ENCODE data around the gene EHD4. TPM values are rescaled to one million over a fixed set of nuclear protein-coding genes. Genes with fewer than 3 reads are reported as not detected.

The EHD4 gene
- polyA plus RNA-seq, 3 donors: 12.8 to 16.0 (median 14.2) TPM

GRCh38 chr15:41874736-41875135 is 97.6 kb downstream of the EHD4 start:
- H3K27me3 ChIP-seq (ENCODE audit: control insufficient read depth in 2 of 2, insufficient read depth in 2 of 2, low read length in 2 of 2): peaks cover 0 to 3% of the 10 kb centered on the region in 2 donors
- peaks cover 6 to 10% (median 8%) of the 10 kb centered on the region in 3 donors for H3K27me3 Mint-ChIP-seq (ENCODE audit: low read depth in 3 of 3)
- 95% methylated on average over 11 of the region's 12 CpGs for WGBS (ENCODE audit: insufficient coverage)
- H3K9ac ChIP-seq (ENCODE audit: insufficient read depth, low read length, poor library complexity, severe bottlenecking): no peak overlapping the region
- no peaks in the 10 kb centered on the region for H3K36me3 ChIP-seq (replicated peaks in 1 of 2; ENCODE audit: control insufficient read depth in 1 of 2, insufficient read depth in 2 of 2, low read length in 2 of 2)
- H3K9me3 ChIP-seq (replicated peaks in 1 of 2; ENCODE audit: control insufficient read depth in 1 of 2, insufficient read depth in 1 of 2, low read length in 2 of 2): no peaks in the 10 kb centered on the region
- no peaks in the 10 kb centered on the region for H3K4me1 Mint-ChIP-seq
- no peak for TF ChIP-seq CTCF (IDR thresholded peaks at IDR 0.05)
- no peak overlapping the region for H3K27ac ChIP-seq (ENCODE audit: low read depth in 1 of 2, low read length in 2 of 2)
- no peaks in the 10 kb centered on the region for H3K79me2 ChIP-seq (ENCODE audit: insufficient read depth, low read length)
- H3K36me3 Mint-ChIP-seq: no peaks in the 10 kb centered on the region
- no peak overlapping the region for H2AFZ ChIP-seq (ENCODE audit: insufficient read depth, low read depth, low read length, poor library complexity, severe bottlenecking)
- H3K27ac Mint-ChIP-seq: no peak overlapping the region
- no peaks in the 10 kb centered on the region for H4K20me1 ChIP-seq (ENCODE audit: insufficient read depth, low read length)
- no peak overlapping the region for H3K4me3 ChIP-seq (replicated peaks in 1 of 3; ENCODE audit: low read depth in 2 of 3, low read length in 3 of 3)
- no peak for DNase-seq
- intact Hi-C loops (cut with micrococcal nuclease): no loop called here
- H3K4me1 ChIP-seq (ENCODE audit: control insufficient read depth in 1 of 2, insufficient read depth in 2 of 2, low read length in 2 of 2): no peaks in the 10 kb centered on the region
- no peak overlapping the region for H3K4me2 ChIP-seq (replicated peaks; ENCODE audit: extremely low read depth, low read length, poor library complexity, severe bottlenecking)
- H3K9me3 Mint-ChIP-seq: no peaks in the 10 kb centered on the region
- no peak overlapping the region for H3K4me3 Mint-ChIP-seq

GRCh38 chr15:41873711-41874110 is 98.6 kb downstream of the EHD4 start:
- peaks cover 6 to 8% (median 6%) of the 10 kb centered on the region in 3 donors for H3K27me3 Mint-ChIP-seq (ENCODE audit: low read depth in 3 of 3)
- TF ChIP-seq CTCF (IDR thresholded peaks at IDR 0.05): no peak
- DNase-seq: no peak
- H3K4me3 Mint-ChIP-seq: no peak overlapping the region
- Histone ChIP-seq H4K20me1 (ENCODE audit: insufficient read depth, low read length) (no peaks in the 10 kb centered on the region), H3K9me3 (replicated peaks in 1 of 2; ENCODE audit: control insufficient read depth in 1 of 2, insufficient read depth in 1 of 2, low read length in 2 of 2) (no peaks in the 10 kb centered on the region), H3K4me3 (replicated peaks in 1 of 3; ENCODE audit: low read depth in 2 of 3, low read length in 3 of 3) (no peak overlapping the region), H3K79me2 (ENCODE audit: insufficient read depth, low read length) (no peaks in the 10 kb centered on the region), H3K4me1 (ENCODE audit: control insufficient read depth in 1 of 2, insufficient read depth in 2 of 2, low read length in 2 of 2) (no peaks in the 10 kb centered on the region), H3K4me2 (replicated peaks; ENCODE audit: extremely low read depth, low read length, poor library complexity, severe bottlenecking) (no peak overlapping the region), H3K27ac (ENCODE audit: low read depth in 1 of 2, low read length in 2 of 2) (no peak overlapping the region), H3K27me3 (ENCODE audit: control insufficient read depth in 2 of 2, insufficient read depth in 2 of 2, low read length in 2 of 2) (no peaks in the 10 kb centered on the region), H2AFZ (ENCODE audit: insufficient read depth, low read depth, low read length, poor library complexity, severe bottlenecking) (no peak overlapping the region), H3K36me3 (replicated peaks in 1 of 2; ENCODE audit: control insufficient read depth in 1 of 2, insufficient read depth in 2 of 2, low read length in 2 of 2) (no peaks in the 10 kb centered on the region), H3K9ac (ENCODE audit: insufficient read depth, low read length, poor library complexity, severe bottlenecking) (no peak overlapping the region)
- intact Hi-C loops (cut with micrococcal nuclease): no loop called here
- no peaks in the 10 kb centered on the region for H3K36me3 Mint-ChIP-seq
- 91% methylated on average over 8 of the region's 8 CpGs for WGBS (ENCODE audit: insufficient coverage)
- no peaks in the 10 kb centered on the region for H3K9me3 Mint-ChIP-seq
- H3K4me1 Mint-ChIP-seq: no peaks in the 10 kb centered on the region
- no peak overlapping the region for H3K27ac Mint-ChIP-seq

All from CD14-positive monocyte (primary cell).